ENCODE results near the gene ZCRB1.

The ZCRB1 gene

GRCh38 chr12:42362647-42363260 lies 36.9 kb upstream of the ZCRB1 start:
- Histone ChIP-seq H3K9me2 (ENCODE audit: low read depth, low read length) (no peaks in the 10 kb centered on the region), H3K4me1 (ENCODE audit: insufficient read depth, low read length, severe bottlenecking) (peaks cover 3% of the 10 kb centered on the region), H3K27me3 (ENCODE audit: insufficient read depth, low read length) (no peaks in the 10 kb centered on the region), H3K4me2 (ENCODE audit: low read length) (no peak overlapping the region), H4K20me1 (ENCODE audit: insufficient read depth, low read length) (no peaks in the 10 kb centered on the region), H2AFZ (ENCODE audit: low read length) (no peak overlapping the region), H3K36me3 (ENCODE audit: insufficient read depth, low read length) (peaks cover 38% of the 10 kb centered on the region), H3F3A (ENCODE audit: insufficient read depth, low read length) (no peaks in the 10 kb centered on the region), H3K79me2 (ENCODE audit: insufficient read depth, low read length) (peaks cover 12% of the 10 kb centered on the region), H3K9me3 (ENCODE audit: low read length) (no peaks in the 10 kb centered on the region), H3K27ac (ENCODE audit: low read depth, low read length, poor library complexity, severe bottlenecking) (no peak overlapping the region), H3K9ac (ENCODE audit: low read length) (no peak overlapping the region), H3K4me3 (ENCODE audit: low read depth, low read length, poor library complexity, severe bottlenecking) (no peak overlapping the region)
- TF ChIP-seq EZH2 (IDR thresholded peaks at IDR 0.05; ENCODE audit: borderline replicate concordance, low read length) (no peak), CTCF (IDR thresholded peaks at IDR 0.05; ENCODE audit: low read length) (no peak)

- no peaks in the 10 kb centered on the region for H4K20me1 ChIP-seq (ENCODE audit: insufficient read depth, low read length)
- H3K4me1 ChIP-seq (ENCODE audit: insufficient read depth, low read length, severe bottlenecking), result peaks cover 3% of the 10 kb centered on the region
- H3K27ac ChIP-seq (ENCODE audit: low read depth, low read length, poor library complexity, severe bottlenecking), result no peak overlapping the region
- H3K9me3 ChIP-seq (ENCODE audit: low read length), result no peaks in the 10 kb centered on the region
- H3F3A ChIP-seq (ENCODE audit: insufficient read depth, low read length), result no peaks in the 10 kb centered on the region
- H3K9ac ChIP-seq (ENCODE audit: low read length), result no peak overlapping the region
- H3K27me3 ChIP-seq (ENCODE audit: insufficient read depth, low read length), result no peaks in the 10 kb centered on the region
- H3K79me2 ChIP-seq (ENCODE audit: insufficient read depth, low read length), result peaks cover 12% of the 10 kb centered on the region
- H2AFZ ChIP-seq (ENCODE audit: low read length), result no peak overlapping the region
- TF ChIP-seq CTCF (IDR thresholded peaks at IDR 0.05; ENCODE audit: low read length), result no peak
- no peak for TF ChIP-seq EZH2 (IDR thresholded peaks at IDR 0.05; ENCODE audit: borderline replicate concordance, low read length)
- no peaks in the 10 kb centered on the region for H3K9me2 ChIP-seq (ENCODE audit: low read depth, low read length)
- no peak overlapping the region for H3K4me3 ChIP-seq (ENCODE audit: low read depth, low read length, poor library complexity, severe bottlenecking)
- H3K36me3 ChIP-seq (ENCODE audit: insufficient read depth, low read length), result peaks cover 44% of the 10 kb centered on the region
- no peak overlapping the region for H3K4me2 ChIP-seq (ENCODE audit: low read length)
Measured at GRCh38 chr12:42361909-42362646, 36.2 kb upstream of the ZCRB1 start.

GRCh38 chr12:42360747-42361403 lies 35.0 kb upstream of the ZCRB1 start:
- no peaks in the 10 kb centered on the region for H3K9me2 ChIP-seq (ENCODE audit: low read depth, low read length)
- TF ChIP-seq EZH2 (IDR thresholded peaks at IDR 0.05; ENCODE audit: borderline replicate concordance, low read length) (no peak), CTCF (IDR thresholded peaks at IDR 0.05; ENCODE audit: low read length) (no peak)
- H3K36me3 ChIP-seq (ENCODE audit: insufficient read depth, low read length), result peaks cover 56% of the 10 kb centered on the region
- no peaks in the 10 kb centered on the region for H4K20me1 ChIP-seq (ENCODE audit: insufficient read depth, low read length)
- H3K27me3 ChIP-seq (ENCODE audit: insufficient read depth, low read length), result no peaks in the 10 kb centered on the region
- no peak overlapping the region for H3K27ac ChIP-seq (ENCODE audit: low read depth, low read length, poor library complexity, severe bottlenecking)
- no peak overlapping the region for H2AFZ ChIP-seq (ENCODE audit: low read length)
- H3K9me3 ChIP-seq (ENCODE audit: low read length), result no peaks in the 10 kb centered on the region
- H3K9ac ChIP-seq (ENCODE audit: low read length), result no peak overlapping the region
- no peak overlapping the region for H3K4me3 ChIP-seq (ENCODE audit: low read depth, low read length, poor library complexity, severe bottlenecking)
- H3K4me1 ChIP-seq (ENCODE audit: insufficient read depth, low read length, severe bottlenecking), result peaks cover 3% of the 10 kb centered on the region
- no peaks in the 10 kb centered on the region for H3F3A ChIP-seq (ENCODE audit: insufficient read depth, low read length)
- H3K79me2 ChIP-seq (ENCODE audit: insufficient read depth, low read length), result peaks cover 12% of the 10 kb centered on the region
- no peak overlapping the region for H3K4me2 ChIP-seq (ENCODE audit: low read length)
